NCI-H146 (cell line): Measurements from ENCODE around the gene MAL.

Experiments used
- DNase-seq: peaks from one replicate; lab custom pipeline; 2025; lab: John Stamatoyannopoulos, UW

Gene MAL

GRCh38 chr2:95016616-95017015, 8.9 kb upstream of the MAL start:
- DNase-seq, result no peak

DNA sequence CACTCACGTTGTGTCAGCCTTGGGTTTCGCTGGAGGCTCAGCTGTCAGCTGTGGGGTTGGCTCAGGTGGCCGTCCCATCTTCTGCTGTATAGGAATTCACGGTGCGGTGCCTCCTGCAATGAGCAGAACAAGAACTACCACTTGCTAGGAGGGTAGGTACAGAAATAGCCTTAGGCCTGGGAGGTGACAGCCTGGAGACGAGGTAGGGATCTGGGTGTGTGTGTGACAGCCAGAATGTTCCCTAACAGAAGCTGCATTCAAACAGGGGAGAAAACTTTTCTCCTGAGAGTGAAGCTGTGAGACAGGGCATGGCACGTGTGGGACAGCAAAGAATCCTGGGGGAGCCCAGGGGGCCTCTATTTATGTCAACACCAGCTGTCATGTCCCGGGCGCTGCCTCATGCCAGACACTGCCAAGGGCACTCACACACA, 8.4 kb upstream of the MAL start:
- no peak for DNase-seq

DNA sequence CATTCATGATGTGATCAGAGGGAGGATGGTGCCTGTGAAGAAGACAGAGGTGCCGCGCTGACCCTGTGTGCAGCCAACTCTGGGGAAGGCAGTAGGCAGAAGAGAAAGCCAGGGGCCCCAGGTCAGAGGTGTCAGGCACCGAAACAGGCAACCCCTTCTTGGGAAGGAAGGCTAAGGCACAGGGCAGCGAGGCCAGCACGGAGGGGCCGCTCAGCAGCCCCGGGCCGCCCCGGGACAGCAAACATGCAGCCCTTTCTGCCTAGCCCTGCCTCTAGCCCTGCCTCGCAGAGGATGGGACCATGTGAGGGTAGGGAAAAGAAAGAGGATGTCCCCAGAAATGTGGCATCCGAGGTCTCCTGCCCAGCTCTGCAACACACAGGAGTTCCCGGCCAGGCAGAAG, 7.7 kb upstream of the MAL start:
- no peak for DNase-seq

DNA sequence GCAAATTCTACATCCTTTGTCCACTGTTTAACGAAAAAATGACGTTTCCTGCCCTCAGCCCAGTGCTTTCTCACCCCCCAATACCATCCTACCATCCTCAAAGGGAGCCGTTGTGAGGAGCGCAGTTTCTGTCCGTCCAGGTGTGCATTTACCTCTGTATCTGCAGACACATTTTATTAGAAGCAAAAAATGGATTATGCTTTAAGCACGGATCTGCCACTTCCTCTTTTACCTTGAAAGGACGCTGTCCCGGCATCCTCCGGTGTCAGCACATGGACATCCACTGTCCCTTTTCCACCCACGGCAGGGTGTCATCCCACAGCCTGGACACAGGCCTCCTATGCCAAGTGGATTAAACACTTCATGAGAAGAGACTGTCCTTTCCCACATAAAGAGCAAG, 7.2 kb upstream of the MAL start:
- DNase-seq, result no peak

GRCh38 chr2:95018861-95019550, 6.5 kb upstream of the MAL start:
- DNase-seq, result no peak

GRCh38 chr2:95019572-95019971, 5.9 kb upstream of the MAL start:
- DNase-seq, result no peak

DNA sequence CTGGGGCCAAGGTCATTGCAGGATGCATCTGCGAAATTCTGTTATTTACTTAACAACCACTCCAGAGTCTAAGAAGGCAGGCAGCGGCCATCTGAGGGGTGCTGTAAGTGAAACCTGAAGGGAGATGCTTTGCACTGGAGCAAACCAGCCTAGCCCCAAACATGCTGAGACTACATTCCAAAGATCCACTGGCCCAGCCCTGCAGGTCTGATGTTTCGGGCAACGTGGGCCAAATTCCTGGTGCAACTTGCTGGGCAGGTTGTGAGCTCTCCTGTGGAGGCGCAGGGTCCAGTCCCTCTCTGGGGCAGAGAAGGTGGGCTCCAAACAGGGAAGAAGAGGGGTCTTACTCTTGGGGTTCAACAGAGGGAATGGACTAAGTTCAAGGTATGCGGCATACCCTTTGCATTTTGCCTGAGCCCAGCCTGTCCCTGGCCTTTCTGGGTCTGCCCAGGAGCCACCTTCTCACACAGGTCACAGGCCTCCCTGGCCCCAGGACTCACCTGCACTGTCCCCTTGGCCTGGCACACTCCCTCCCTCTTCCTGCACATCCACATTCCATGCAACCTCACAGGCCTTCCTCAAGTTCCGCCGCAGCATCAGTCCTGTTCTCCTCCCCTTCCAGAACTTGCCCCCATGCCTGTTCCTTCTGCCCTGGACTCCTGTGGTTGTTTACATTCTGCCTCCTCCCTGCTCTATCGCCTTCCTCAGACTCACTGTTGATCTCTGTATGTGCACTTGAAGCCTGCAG, 5.1 kb upstream of the MAL start:
- DNase-seq, result no peak

DNA sequence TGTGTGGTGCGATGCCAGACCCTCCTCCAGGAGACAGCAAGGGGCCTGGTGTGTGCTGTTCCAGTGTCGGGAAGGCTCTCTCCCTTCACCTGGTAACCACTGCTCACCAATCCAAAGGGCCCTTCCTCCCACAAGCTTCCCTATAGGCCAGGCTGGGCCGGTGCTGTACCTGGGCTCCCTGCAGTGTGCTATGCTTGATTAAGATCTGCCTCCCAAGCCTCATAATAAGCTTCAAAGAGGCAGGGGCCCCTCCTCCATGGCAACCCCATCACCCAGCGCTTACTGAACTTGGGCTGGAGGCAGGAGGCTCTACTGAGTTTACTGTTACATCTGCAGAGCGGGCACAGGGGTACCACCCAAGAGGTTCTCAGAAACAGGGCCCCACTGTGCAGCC, 4.5 kb upstream of the MAL start:
- DNase-seq, result peak; percentile 26

DNA sequence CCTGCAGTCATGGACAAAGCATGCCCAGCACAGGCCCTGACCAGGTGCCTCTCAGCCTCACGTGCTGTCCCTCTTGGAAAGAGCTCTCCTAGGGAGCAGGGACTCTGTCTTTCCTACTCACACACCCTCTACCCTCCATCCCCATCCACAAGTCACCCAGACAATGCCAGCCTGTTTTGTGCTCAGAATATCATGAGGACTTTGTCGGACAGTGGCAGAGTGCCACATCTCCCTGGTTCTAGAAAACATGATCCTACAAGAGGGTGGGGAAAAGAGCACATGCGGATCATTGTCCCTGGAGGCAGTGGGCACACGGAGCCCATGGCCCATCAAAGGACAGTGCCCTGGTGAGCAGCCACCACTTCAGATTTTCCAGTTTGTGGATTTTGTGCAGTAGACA, 3.7 kb upstream of the MAL start:
- no peak for DNase-seq

GRCh38 chr2:95022309-95023221, 2.9 kb upstream of the MAL start:
- DNase-seq, result peak; percentile 65

DNA sequence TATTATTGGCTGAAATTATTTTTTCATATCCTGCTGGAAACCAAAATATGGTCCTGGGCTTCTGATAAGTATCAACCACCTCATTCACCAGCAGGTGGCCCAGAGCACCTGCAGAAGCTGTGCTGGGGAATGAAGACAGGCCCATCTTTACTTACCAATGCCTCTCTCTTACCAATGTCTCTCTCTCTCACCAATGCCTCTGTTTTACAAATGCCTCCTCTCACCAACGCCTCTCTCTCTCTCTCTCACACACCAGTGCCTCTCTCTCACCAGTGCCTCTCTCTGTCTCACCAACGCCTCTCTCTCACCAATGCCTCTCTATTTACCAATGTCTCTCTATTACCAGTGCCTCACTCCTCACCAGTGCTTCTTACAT, 2.3 kb upstream of the MAL start:
- DNase-seq, result peak; percentile 60

- DNase-seq, result peak; percentile 15
Observed at GRCh38 chr2:95024371-95024770, 1.1 kb upstream of the MAL start.

GRCh38 chr2:95024960-95025405, 525 bp upstream of the MAL start:
- DNase-seq, result no peak

DNA sequence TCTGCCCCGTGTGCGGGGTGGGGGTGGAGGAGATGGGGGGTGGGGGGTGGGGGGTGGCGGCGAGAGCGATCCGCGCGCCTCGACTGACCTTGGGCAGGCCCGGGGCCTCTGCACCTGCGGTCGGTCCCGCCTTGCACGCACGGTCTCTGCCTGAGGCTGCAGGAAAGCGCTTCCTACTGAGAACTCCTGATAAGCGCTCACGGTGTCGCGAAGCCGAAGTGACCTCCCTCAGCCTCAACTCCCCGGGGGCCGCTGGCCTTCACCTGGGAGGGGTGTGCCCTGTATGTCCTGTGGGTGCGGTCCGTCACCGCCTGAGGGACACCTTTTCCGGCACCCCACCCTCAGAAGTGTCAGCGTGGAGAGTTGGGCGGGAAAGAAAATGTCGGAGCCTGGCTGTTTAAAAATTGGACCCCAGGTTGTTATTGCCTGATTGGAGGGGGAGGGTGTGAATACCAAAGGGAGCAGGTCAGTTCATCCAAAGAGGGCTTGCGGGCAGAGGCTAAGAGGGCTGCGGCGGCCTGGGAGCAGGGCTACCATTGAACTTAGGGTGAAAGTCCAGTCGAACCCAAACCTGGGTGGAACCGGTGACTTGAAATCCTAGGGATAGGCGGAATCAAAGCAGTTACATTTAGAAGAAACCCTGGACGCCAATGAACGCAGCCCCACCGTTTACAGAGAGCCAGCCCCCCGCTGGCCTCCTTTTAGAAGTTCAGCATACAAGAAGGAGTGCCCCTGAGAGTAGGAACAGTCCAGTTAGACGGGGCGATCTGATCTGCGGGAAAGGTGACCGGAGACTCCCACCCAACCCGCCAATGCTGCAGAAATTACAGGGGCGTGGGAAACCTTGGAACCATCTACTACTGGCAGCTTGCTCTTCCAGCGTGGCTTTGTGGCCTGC, 1.2 kb downstream of the MAL start:
- peak; percentile 82 for DNase-seq

DNA sequence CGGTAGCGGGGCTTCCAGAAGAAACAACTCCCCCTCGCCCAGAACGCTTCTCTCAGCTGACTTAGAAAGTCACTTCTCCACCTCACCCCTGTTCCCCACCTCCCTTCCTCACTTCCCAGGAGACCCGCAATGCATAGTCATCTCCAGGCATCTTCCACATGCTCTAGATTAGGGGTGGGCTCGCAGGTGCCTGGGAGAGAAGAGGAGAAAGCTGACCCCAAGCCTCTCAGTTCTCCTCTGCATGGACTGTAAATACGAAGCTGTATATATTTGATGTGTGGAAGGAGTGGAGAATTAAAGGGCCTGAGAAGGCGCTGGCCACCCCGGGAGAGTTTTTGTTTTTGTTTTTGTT, 1.8 kb downstream of the MAL start:
- DNase-seq, result no peak

GRCh38 chr2:95029898-95030341, 4.4 kb downstream of the MAL start:
- no peak for DNase-seq

DNA sequence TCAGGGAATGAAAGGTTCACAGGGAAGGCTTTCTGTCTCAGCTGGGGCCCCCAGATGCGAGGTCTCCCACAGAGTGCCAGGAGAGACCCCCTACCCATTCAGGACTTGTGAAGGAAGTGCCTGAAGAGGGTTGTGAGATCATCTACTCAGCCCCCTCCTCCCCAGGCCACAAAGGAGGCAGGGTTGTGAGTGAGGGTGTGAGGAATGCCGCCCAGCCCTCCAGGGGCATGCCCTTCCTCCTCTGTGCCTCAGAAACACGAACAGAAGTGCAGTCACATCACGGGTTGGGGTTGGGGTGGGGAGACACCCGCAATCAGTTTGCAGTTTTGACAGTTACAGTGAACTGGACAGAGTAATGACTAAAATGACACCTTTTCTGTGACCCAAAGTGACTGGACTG, 5.0 kb downstream of the MAL start:
- no peak for DNase-seq

DNA sequence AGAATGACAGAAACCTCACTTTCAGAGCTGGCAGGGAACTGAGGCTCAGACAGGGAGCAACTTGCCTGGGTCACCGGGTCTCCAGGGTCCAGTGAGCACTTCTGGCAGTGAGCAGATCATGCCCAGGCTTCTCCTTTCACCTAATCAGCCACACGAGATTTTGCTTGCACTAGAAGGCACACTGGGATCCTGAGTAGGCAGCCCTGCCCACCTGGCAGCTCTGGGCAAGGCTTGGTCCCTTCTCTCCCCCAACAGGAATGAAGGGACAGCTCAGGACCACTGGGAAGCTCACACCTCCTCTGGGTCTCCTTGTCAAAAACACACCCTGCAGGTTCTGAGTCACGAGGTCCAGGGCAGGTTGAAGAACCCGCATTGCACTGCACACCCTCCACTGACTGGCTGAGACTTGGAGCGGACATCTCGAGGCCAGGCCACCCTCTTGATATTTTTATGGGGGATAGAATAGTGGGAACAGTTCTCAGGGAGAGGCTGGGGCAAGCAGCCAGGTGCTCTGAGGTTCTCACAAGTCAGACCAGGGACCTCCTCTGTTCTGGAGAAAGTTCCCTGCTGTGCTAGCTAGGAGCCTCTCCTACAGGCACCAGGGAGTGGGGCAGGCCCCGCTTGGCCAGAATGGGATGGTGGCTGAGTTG, 5.7 kb downstream of the MAL start:
- no peak for DNase-seq

DNA sequence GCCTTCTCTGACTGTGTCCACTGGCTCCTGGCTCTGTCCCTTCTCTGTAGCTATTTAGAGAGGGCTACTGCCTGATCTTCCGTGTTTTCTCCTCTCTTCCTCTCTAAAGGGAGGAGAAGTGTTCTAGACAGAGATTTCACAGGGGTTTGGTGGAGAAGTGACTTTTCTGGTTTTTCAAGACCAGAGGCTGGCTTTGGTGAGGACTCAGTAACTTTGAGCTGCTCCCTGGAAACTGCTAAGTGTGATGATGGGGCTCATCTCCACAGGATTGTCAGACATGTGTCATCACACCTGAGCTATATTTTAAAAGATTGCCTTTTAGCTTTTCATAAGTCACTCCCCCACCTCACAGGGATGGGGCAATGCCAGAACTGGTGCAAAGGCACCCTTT, 6.2 kb downstream of the MAL start:
- DNase-seq, result no peak

GRCh38 chr2:95032341-95032740, 6.8 kb downstream of the MAL start:
- no peak for DNase-seq
